Measurements from ENCODE around the gene C10orf90.

GRCh38 chr10:126523071-126523470 is 147.4 kb downstream of the C10orf90 start:
- no peak for TF ChIP-seq CTCF (IDR thresholded peaks at IDR 0.05)
- no peak for TF ChIP-seq POLR2A (IDR thresholded peaks at IDR 0.05)
- TF ChIP-seq EP300 (IDR thresholded peaks at IDR 0.05), result no peak

Data from ovary (tissue), 3 donors.